ENCODE measurements around the gene LRP10. TPM values are rescaled to one million over a fixed set of nuclear protein-coding genes. Genes with fewer than 3 reads are reported as not detected.
A peak's percentile ranks its signal among the peaks of the same experiment; 100 is the strongest.

Gene LRP10
- total and polyA plus RNA-seq, 2 of the 4 experiments (the other 2 are of a cell fraction): 25.1 to 118 TPM

DNA sequence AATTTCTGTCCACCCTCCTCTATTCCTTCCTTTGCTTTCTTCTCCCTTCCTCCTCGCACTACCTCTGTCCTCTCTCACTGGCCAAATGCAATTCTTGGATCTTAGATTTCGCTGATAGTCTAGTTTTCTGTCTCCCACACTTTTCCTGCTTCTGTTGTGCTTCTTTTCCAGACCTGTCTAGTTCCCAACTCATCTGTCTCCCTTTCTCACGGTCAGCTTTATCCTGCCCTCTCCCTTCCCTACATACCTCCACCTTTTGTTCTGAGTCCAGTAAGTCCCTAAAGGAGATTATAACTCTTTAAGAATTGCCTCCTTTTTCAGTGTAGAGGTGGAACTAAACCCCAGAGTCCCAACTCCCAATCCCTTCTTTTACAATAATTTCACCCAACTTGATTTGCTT is 36.0 kb upstream of the LRP10 start:
- H3K9me3 ChIP-seq (ENCODE audit: control insufficient read depth, insufficient read depth, low read length): no peaks in the 10 kb centered on the region
- peak overlapping the region in 1 of 2 experiments; percentile 64; a peak in 2 of 4 replicates for H4K8ac ChIP-seq (ENCODE audit: low read depth in 2 of 2, low read length in 2 of 2)
- no peak overlapping the region for H4K91ac ChIP-seq (ENCODE audit: insufficient read depth, low read depth, low read length)
- intact Hi-C loops (cut with micrococcal nuclease) (loop anchor here (5.0 kb wide), 6 partner anchors 58 to 278 kb away; partner anchors contain the start of genes AJUBA and RBM23), dilution Hi-C loops (cut with HindIII; ENCODE audit: low sequenced_read_pairs, unreplicated experiment) (no loop called here), in situ Hi-C loops (cut with MboI; ENCODE audit: low sequenced_read_pairs) (no loop called here)
- WGBS, 2 experiments (ENCODE audit: extremely low coverage in 2 of 2, insufficient read length in 1 of 2): 80% methylated on average over 2 of the region's 3 CpGs; no CpG with 5 or more reads in 1 of the 2 experiments
- H3K4me2 ChIP-seq (ENCODE audit: low read depth, low read length): no peak overlapping the region
- no peak overlapping the region for H2BK15ac ChIP-seq (ENCODE audit: low read depth, low read length)
- peaks cover 16 to 45% of the 10 kb centered on the region in 2 experiments for H3K79me1 ChIP-seq (ENCODE audit: low read depth in 1 of 2, low read length in 2 of 2)
- ATAC-seq (ENCODE audit: low read depth): no peak
- H3K9me1 ChIP-seq (ENCODE audit: insufficient read depth, low read length): peaks cover 9% of the 10 kb centered on the region
- H2AK9ac ChIP-seq (replicated peaks; ENCODE audit: low read depth, low read length, poor library complexity): peak overlapping the region; percentile 60
- H2AFZ ChIP-seq (replicated peaks; ENCODE audit: low read length, poor library complexity): no peak overlapping the region
- no TSS peak for BruUV-seq (replicated peaks)
- ChIA-PET POLR2A (ENCODE audit: unreplicated experiment) (interaction anchor here (1.3 kb wide), 1 partner anchor 16 kb away, joined by 4 read pairs; no protein-coding TSS in a partner anchor), CTCF (interaction anchor here (0.6 to 1.7 kb wide), 5 partner anchors 12 to 265 kb away, joined by 3 to 7 read pairs (median 5); no protein-coding TSS in a partner anchor)
- no peak overlapping the region for H4K5ac ChIP-seq (ENCODE audit: low read depth, low read length)
- no peak overlapping the region for H3K18ac ChIP-seq (ENCODE audit: low read depth, low read length)
- H3K9ac ChIP-seq (ENCODE audit: low read depth, low read length): no peak overlapping the region
- peak overlapping the region; percentile 64 for H3K23ac ChIP-seq (ENCODE audit: low read depth, low read length)
- peaks cover 20% of the 10 kb centered on the region for H3K36me3 ChIP-seq (ENCODE audit: control insufficient read depth, insufficient read depth, low read length)
- H3K4ac ChIP-seq (ENCODE audit: low read depth, low read length): peak overlapping the region; percentile 73; the same call in 1 of the 2 replicates
- TF ChIP-seq SMC3 (IDR thresholded peaks at IDR 0.05; ENCODE audit: low read depth, low read length) (no peak), RCOR1 (IDR thresholded peaks at IDR 0.05; ENCODE audit: insufficient replicate concordance, low read length) (no peak), RAD21 (IDR thresholded peaks at IDR 0.05; ENCODE audit: low read length) (no peak), CHD1 (IDR thresholded peaks at IDR 0.05; ENCODE audit: low read depth, low read length) (no peak)
- TF ChIP-seq, protein P1, sequence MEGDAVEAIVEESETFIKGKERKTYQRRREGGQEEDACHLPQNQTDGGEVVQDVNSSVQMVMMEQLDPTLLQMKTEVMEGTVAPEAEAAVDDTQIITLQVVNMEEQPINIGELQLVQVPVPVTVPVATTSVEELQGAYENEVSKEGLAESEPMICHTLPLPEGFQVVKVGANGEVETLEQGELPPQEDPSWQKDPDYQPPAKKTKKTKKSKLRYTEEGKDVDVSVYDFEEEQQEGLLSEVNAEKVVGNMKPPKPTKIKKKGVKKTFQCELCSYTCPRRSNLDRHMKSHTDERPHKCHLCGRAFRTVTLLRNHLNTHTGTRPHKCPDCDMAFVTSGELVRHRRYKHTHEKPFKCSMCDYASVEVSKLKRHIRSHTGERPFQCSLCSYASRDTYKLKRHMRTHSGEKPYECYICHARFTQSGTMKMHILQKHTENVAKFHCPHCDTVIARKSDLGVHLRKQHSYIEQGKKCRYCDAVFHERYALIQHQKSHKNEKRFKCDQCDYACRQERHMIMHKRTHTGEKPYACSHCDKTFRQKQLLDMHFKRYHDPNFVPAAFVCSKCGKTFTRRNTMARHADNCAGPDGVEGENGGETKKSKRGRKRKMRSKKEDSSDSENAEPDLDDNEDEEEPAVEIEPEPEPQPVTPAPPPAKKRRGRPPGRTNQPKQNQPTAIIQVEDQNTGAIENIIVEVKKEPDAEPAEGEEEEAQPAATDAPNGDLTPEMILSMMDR (conservative IDR thresholded peaks at IDR 0.05; ENCODE audit: low read depth, low read length): no peak
- H4K20me1 ChIP-seq (ENCODE audit: insufficient read depth, low read length): peaks cover 17% of the 10 kb centered on the region
- H2BK20ac ChIP-seq (ENCODE audit: low read depth, low read length): no peak overlapping the region
- H3K14ac ChIP-seq (replicated peaks; ENCODE audit: low read depth, low read length): peak overlapping the region; percentile 39; the same call in 1 of the 2 replicates
- peak overlapping the region; percentile 28 for H2BK5ac ChIP-seq (ENCODE audit: low read depth, low read length, poor library complexity, severe bottlenecking)
- DNase-seq: no peak
- no peaks in the 10 kb centered on the region for H3K27me3 ChIP-seq (ENCODE audit: control insufficient read depth, insufficient read depth, low read length)
- H3K4me1 ChIP-seq (ENCODE audit: control insufficient read depth, insufficient read depth, low read length): peaks cover 11% of the 10 kb centered on the region
- H3K56ac ChIP-seq (ENCODE audit: extremely low read depth, insufficient read depth, low read length): no peak overlapping the region
- H3K4me3 ChIP-seq (ENCODE audit: insufficient read depth, low read depth, low read length): no peak overlapping the region
- H2BK120ac ChIP-seq (ENCODE audit: low read depth, low read length): peak overlapping the region; percentile 8; the same call in 1 of the 2 replicates
- peak overlapping the region; percentile 11; the same call in 1 of the 2 replicates for H2AK5ac ChIP-seq (ENCODE audit: low read depth, low read length)
- peak overlapping the region; percentile 29; the same call in 1 of the 2 replicates for H3K27ac ChIP-seq (ENCODE audit: insufficient read depth, low read length)
